Neural progenitor cell (in vitro differentiated cells): ENCODE results near the gene TNFSF10.

Experiments
- CTCF ChIP-seq: fragments of 200-600 bp; sonication (generic); IDR thresholded peaks from 2 replicates; pipeline ENCODE4 v1.5.1; 2017; ENCODE audit warnings: antibody characterized with exemption, mild to moderate bottlenecking
- EZH2 ChIP-seq: fragments of 200-600 bp; sonication (generic); IDR thresholded peaks from 2 replicates; pipeline ENCODE4 v1.6.1; 2017; ENCODE audit warnings: antibody characterized with exemption, mild to moderate bottlenecking, moderate library complexity
- EZH2phosphoT487 ChIP-seq: fragments of 200-600 bp; sonication (generic); IDR thresholded peaks from 2 replicates; pipeline ENCODE4 v1.6.1; 2017; ENCODE audit warnings: antibody characterized with exemption

- TF ChIP-seq CTCF, result no peak
- no peak for TF ChIP-seq EZH2
- no peak for TF ChIP-seq EZH2phosphoT487
These were observed 29.4 kb upstream of the TNFSF10 start for GRCh38 chr3:172552607-172553006.
